GM21515 (cell line): ENCODE data around the gene SUB1.
"Not testable (repeated sequence)": the region's sequence is repeated elsewhere in the genome, so short reads cannot be mapped to it uniquely, and the experiment has no call there.

Source experiments
- ATAC-seq: cut with Tn5 transposase; IDR thresholded peaks from one replicate; pipeline ENCODE4 v1.9.1; 2021; ENCODE audit not compliant: unreplicated experiment

The SUB1 gene

GRCh38 chr5:32565145-32565544 lies 20.2 kb upstream of the SUB1 start:
- ATAC-seq, result no peak

GRCh38 chr5:32566319-32567111 lies 18.8 kb upstream of the SUB1 start:
- ATAC-seq, result no peak

- no peak for ATAC-seq
These were observed 14.2 kb upstream of the SUB1 start for GRCh38 chr5:32571128-32571527.

GRCh38 chr5:32572778-32573480 lies 12.4 kb upstream of the SUB1 start:
- ATAC-seq, result peak; percentile 87

GRCh38 chr5:32573481-32573854 lies 11.9 kb upstream of the SUB1 start:
- not testable (repeated sequence) for ATAC-seq

GRCh38 chr5:32574540-32575175 lies 10.7 kb upstream of the SUB1 start:
- ATAC-seq, result no peak

- ATAC-seq, result no peak
These were observed 7.0 kb upstream of the SUB1 start for GRCh38 chr5:32578363-32578762.

GRCh38 chr5:32578764-32579163 lies 6.6 kb upstream of the SUB1 start:
- no peak for ATAC-seq

- no peak for ATAC-seq
These were observed 4.2 kb upstream of the SUB1 start for GRCh38 chr5:32581010-32581785.

- ATAC-seq, result peak; percentile 74
These were observed 1.6 kb upstream of the SUB1 start for GRCh38 chr5:32583582-32584232.

- ATAC-seq, result no peak
These were observed 711 bp upstream of the SUB1 start for GRCh38 chr5:32584646-32585045.

GRCh38 chr5:32585122-32585445 lies 273 bp upstream of the SUB1 start:
- no peak for ATAC-seq

- no peak for ATAC-seq
These were observed 881 bp downstream of the SUB1 start for GRCh38 chr5:32586276-32586599.

- ATAC-seq, result no peak
These were observed 1.8 kb downstream of the SUB1 start for GRCh38 chr5:32587067-32587551.

GRCh38 chr5:32589416-32589815 lies 4.1 kb downstream of the SUB1 start:
- ATAC-seq, result no peak

- no peak for ATAC-seq
These were observed 4.8 kb downstream of the SUB1 start for GRCh38 chr5:32589942-32590869.

GRCh38 chr5:32595118-32595517 lies 9.8 kb downstream of the SUB1 start:
- ATAC-seq, result no peak

- no peak for ATAC-seq
These were observed 11.8 kb downstream of the SUB1 start for GRCh38 chr5:32597041-32597629.

- no peak for ATAC-seq
These were observed 13.0 kb downstream of the SUB1 start for GRCh38 chr5:32598260-32598937.
